Progenitor cell of endocrine pancreas (in vitro differentiated cells): Measurements from ENCODE around the gene DHRS11. TPM values are rescaled to one million over a fixed set of nuclear protein-coding genes. Genes with fewer than 3 reads are reported as not detected.

Experiments
- DNase-seq: peaks from one replicate; pipeline ENCODE4 v3.0.0; 2021; ENCODE audit warnings: low spot score; ENCODE audit not compliant: unreplicated experiment
- H3K27ac Mint-ChIP-seq: 2 replicates; pipeline ENCODE4 v1.8.0; 2021; ENCODE audit warnings: mild to moderate bottlenecking, moderate library complexity, mixed read lengths
- H3K27me3 Mint-ChIP-seq: 2 replicates; pipeline ENCODE4 v1.8.0; 2021; ENCODE audit warnings: mixed read lengths
- H3K36me3 Mint-ChIP-seq: 2 replicates; pipeline ENCODE4 v1.8.0; 2022; ENCODE audit warnings: mixed read lengths; ENCODE audit not compliant: insufficient read depth
- H3K4me1 Mint-ChIP-seq: 2 replicates; pipeline ENCODE4 v1.8.0; 2021; ENCODE audit warnings: low read depth, mixed read lengths
- H3K4me3 Mint-ChIP-seq: 2 replicates; pipeline ENCODE4 v1.8.0; 2021; ENCODE audit warnings: low read depth, mild to moderate bottlenecking, moderate library complexity, mixed read lengths
- H3K9me3 Mint-ChIP-seq: 2 replicates; pipeline ENCODE4 v1.8.0; 2021; ENCODE audit warnings: low read depth, mixed read lengths
- CTCF ChIP-seq: fragments of 200-600 bp; sonication (generic); IDR thresholded peaks from one replicate; pipeline ENCODE4 v1.5.0; 2021; ENCODE audit warnings: antibody characterized with exemption, mild to moderate bottlenecking; ENCODE audit not compliant: unreplicated experiment
- total RNA-seq: library from RNA; stranded (reverse); gene quantifications from 2 replicates; pipeline ENCODE4 v1.2.1, GENCODE V29; 2021

Gene DHRS11
- total RNA-seq, 1 donor from 2014 or later, result 12.0 TPM

- Mint-ChIP-seq H3K9me3 (no peaks in the 10 kb centered on the region), H3K4me1 (peaks cover 8% of the 10 kb centered on the region), H3K4me3 (no peak overlapping the region), H3K27me3 (peaks cover 83% of the 10 kb centered on the region), H3K27ac (no peak overlapping the region), H3K36me3 (no peaks in the 10 kb centered on the region)
- no peak for TF ChIP-seq CTCF
- DNase-seq, result no peak
Observed at GRCh38 chr17:36640346-36640745, 48.7 kb downstream of the DHRS11 start.

DNA sequence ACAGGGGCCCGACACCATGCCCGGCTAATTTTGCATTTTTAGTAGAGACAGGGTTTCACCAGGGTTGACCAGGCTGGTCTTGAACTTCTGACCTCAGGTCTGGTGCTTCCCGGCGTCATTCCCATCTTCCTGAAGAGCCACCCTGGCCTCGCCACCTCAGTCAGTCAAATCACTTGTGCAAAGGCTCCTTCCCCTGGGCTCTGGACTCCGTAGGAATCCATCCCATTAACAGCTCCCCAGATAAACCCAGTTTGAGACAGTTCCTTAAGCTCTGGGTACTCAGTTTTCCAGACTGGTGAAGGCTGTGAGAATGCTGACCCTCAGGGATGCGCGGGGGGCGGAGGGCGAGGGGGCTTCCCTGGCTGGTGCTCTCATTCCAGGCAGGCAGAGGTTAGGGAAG is 49.2 kb downstream of the DHRS11 start:
- Mint-ChIP-seq H3K36me3 (no peaks in the 10 kb centered on the region), H3K4me1 (peaks cover 8% of the 10 kb centered on the region), H3K27ac (no peak overlapping the region), H3K9me3 (no peaks in the 10 kb centered on the region), H3K4me3 (no peak overlapping the region), H3K27me3 (peaks cover 85% of the 10 kb centered on the region)
- TF ChIP-seq CTCF, result no peak
- no peak for DNase-seq

- Mint-ChIP-seq H3K27ac (no peak overlapping the region), H3K36me3 (no peaks in the 10 kb centered on the region), H3K4me3 (peak overlapping the region; percentile 69), H3K9me3 (no peaks in the 10 kb centered on the region), H3K4me1 (peaks cover 8% of the 10 kb centered on the region), H3K27me3 (peaks cover 89% of the 10 kb centered on the region)
- TF ChIP-seq CTCF, result no peak
- DNase-seq, result no peak
Observed at GRCh38 chr17:36641331-36641876, 49.7 kb downstream of the DHRS11 start.

GRCh38 chr17:36641877-36642845 is 50.5 kb downstream of the DHRS11 start:
- Mint-ChIP-seq H3K4me3 (peak overlapping the region; percentile 69), H3K4me1 (peaks cover 8% of the 10 kb centered on the region), H3K9me3 (no peaks in the 10 kb centered on the region), H3K36me3 (no peaks in the 10 kb centered on the region), H3K27ac (no peak overlapping the region), H3K27me3 (peaks cover 90% of the 10 kb centered on the region)
- no peak for TF ChIP-seq CTCF
- peak; percentile 25 for DNase-seq

DNA sequence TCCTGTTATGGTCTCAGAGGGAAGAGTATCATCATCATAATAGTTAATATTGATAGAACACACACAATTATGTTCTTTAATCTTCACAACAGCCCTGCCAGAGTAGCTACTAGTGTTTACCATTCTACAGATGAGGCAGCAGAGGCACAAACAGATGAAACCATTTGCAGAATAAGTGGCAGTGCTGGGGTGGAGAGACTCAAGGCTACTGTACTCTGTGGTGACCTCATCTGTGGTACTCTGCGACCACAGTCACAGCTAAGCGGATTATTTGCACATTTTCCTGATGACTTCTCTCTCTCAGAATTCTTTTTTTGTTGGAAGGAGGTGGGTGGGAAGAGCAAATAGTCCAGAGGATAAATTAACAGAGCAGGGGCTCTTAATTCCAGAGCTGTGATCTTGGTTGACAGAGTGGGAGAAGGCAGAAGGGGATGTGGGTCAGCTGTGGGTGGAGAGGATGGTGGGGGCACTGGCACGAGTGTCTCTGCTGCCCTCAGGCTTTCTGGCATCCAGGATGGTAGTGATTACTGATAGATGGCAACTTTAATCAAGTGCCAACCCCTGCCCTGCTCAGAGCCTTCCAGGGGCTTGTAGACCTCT is 51.5 kb downstream of the DHRS11 start:
- Mint-ChIP-seq H3K9me3 (no peaks in the 10 kb centered on the region), H3K27me3 (peaks cover 83% of the 10 kb centered on the region), H3K4me3 (no peak overlapping the region), H3K36me3 (no peaks in the 10 kb centered on the region), H3K27ac (no peak overlapping the region), H3K4me1 (peaks cover 8% of the 10 kb centered on the region)
- TF ChIP-seq CTCF, result no peak
- no peak for DNase-seq
